Stomach smooth muscle (tissue), 2 donors: ENCODE data around the gene RNFT2.

Experiments used
- H3K27ac ChIP-seq: one replicate; pipeline ENCODE4 v1.7.0; 2013; ENCODE audit warnings: mild to moderate bottlenecking, low read length, inconsistent platforms
- H3K27me3 ChIP-seq, 2 donors: one replicate each; pipeline ENCODE4 v1.7.0; 2013; ENCODE audit warnings: low read length in 2 of 2; ENCODE audit not compliant: insufficient read depth in 2 of 2, control insufficient read depth in 1 of 2
- H3K36me3 ChIP-seq, 2 donors: one replicate each; pipeline ENCODE4 v1.7.0; 2013; ENCODE audit warnings: low read length in 2 of 2; ENCODE audit not compliant: control insufficient read depth in 2 of 2, insufficient read depth in 2 of 2
- H3K4me1 ChIP-seq: one replicate; pipeline ENCODE4 v1.7.0; 2013; ENCODE audit warnings: low read length; ENCODE audit not compliant: control insufficient read depth, insufficient read depth
- H3K4me3 ChIP-seq, 2 donors: one replicate each; pipeline ENCODE4 v1.7.0; 2013; ENCODE audit warnings: low read length in 2 of 2
- H3K9ac ChIP-seq, 2 donors: one replicate each; pipeline ENCODE4 v1.7.0; 2013; ENCODE audit warnings: low read length in 2 of 2, mild to moderate bottlenecking in 1 of 2
- H3K9me3 ChIP-seq, 2 donors: one replicate each; pipeline ENCODE4 v1.7.0; 2013; ENCODE audit warnings: low read length in 2 of 2; ENCODE audit not compliant: control insufficient read depth in 2 of 2
- donor health status: healthy.
- donor health status: Pancreatic carcinoma.

Gene RNFT2

GRCh38 chr12:116710370-116711150 is 27.6 kb upstream of the RNFT2 start:
- H3K9ac ChIP-seq, result no peak overlapping the region
- no peak overlapping the region for H3K27ac ChIP-seq
- H3K4me1 ChIP-seq, result peaks cover 10% of the 10 kb centered on the region
- H3K36me3 ChIP-seq, result peaks cover 0 to 3% of the 10 kb centered on the region in 2 donors
- no peak overlapping the region for H3K4me3 ChIP-seq
- no peaks in the 10 kb centered on the region for H3K9me3 ChIP-seq
- H3K27me3 ChIP-seq, result no peaks in the 10 kb centered on the region

GRCh38 chr12:116712458-116713303 is 25.4 kb upstream of the RNFT2 start:
- Histone ChIP-seq H3K36me3 (peaks cover 0 to 12% of the 10 kb centered on the region in 2 donors), H3K4me3 (no peak overlapping the region), H3K9ac (no peak overlapping the region), H3K27ac (no peak overlapping the region), H3K27me3 (no peaks in the 10 kb centered on the region), H3K4me1 (peaks cover 10% of the 10 kb centered on the region), H3K9me3 (no peaks in the 10 kb centered on the region)

DNA sequence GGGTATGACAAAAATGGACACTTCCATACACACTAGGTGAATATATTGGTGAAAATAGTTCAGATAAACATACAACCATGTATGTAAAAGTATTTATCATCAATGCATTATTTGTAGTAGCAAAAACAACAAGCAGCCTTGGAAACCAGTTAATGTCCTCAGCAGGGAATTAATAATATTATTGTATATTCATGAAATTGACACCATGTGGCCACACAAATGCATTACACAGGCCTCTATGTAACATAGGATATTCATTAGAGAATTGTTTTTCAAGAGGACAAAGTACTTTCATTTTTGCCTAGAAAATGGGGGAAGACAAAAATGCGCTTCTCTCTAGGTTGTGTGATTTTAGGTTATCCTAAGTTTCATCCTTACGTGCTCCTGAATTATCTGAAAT is 24.6 kb upstream of the RNFT2 start:
- Histone ChIP-seq H3K36me3 (peaks cover 0 to 12% of the 10 kb centered on the region in 2 donors), H3K4me3 (no peak overlapping the region), H3K9ac (no peak overlapping the region), H3K27ac (no peak overlapping the region), H3K27me3 (no peaks in the 10 kb centered on the region), H3K9me3 (no peaks in the 10 kb centered on the region), H3K4me1 (peaks cover 8% of the 10 kb centered on the region)

- peaks cover 1% of the 10 kb centered on the region for H3K4me1 ChIP-seq
- no peak overlapping the region for H3K27ac ChIP-seq
- H3K9ac ChIP-seq, result no peak overlapping the region
- peaks cover 0 to 12% of the 10 kb centered on the region in 2 donors for H3K36me3 ChIP-seq
- H3K27me3 ChIP-seq, result no peaks in the 10 kb centered on the region
- no peaks in the 10 kb centered on the region for H3K9me3 ChIP-seq
- H3K4me3 ChIP-seq, result no peak overlapping the region
Measured at GRCh38 chr12:116714175-116714574, 23.9 kb upstream of the RNFT2 start.

GRCh38 chr12:116717466-116718437 is 20.4 kb upstream of the RNFT2 start:
- H3K4me3 ChIP-seq, result peak overlapping the region in 1 of 2 donors; percentile 23
- no peaks in the 10 kb centered on the region for H3K9me3 ChIP-seq
- H3K27ac ChIP-seq, result no peak overlapping the region
- H3K4me1 ChIP-seq, result peaks cover 8% of the 10 kb centered on the region
- H3K36me3 ChIP-seq, result peaks cover 4 to 9% of the 10 kb centered on the region in 2 donors
- H3K9ac ChIP-seq, result no peak overlapping the region
- H3K27me3 ChIP-seq, result no peaks in the 10 kb centered on the region

- H3K36me3 ChIP-seq, result peaks cover 4 to 9% of the 10 kb centered on the region in 2 donors
- no peak overlapping the region for H3K9ac ChIP-seq
- H3K4me3 ChIP-seq, result no peak overlapping the region
- peaks cover 8% of the 10 kb centered on the region for H3K4me1 ChIP-seq
- H3K9me3 ChIP-seq, result no peaks in the 10 kb centered on the region
- no peaks in the 10 kb centered on the region for H3K27me3 ChIP-seq
- peak overlapping the region; percentile 24 for H3K27ac ChIP-seq
Measured at GRCh38 chr12:116718655-116719454, 19.3 kb upstream of the RNFT2 start.

GRCh38 chr12:116719731-116720528 is 18.2 kb upstream of the RNFT2 start:
- H3K4me3 ChIP-seq, result no peak overlapping the region
- no peaks in the 10 kb centered on the region for H3K9me3 ChIP-seq
- no peaks in the 10 kb centered on the region for H3K27me3 ChIP-seq
- peaks cover 4 to 9% of the 10 kb centered on the region in 2 donors for H3K36me3 ChIP-seq
- no peak overlapping the region for H3K9ac ChIP-seq
- H3K4me1 ChIP-seq, result peaks cover 8% of the 10 kb centered on the region
- no peak overlapping the region for H3K27ac ChIP-seq

DNA sequence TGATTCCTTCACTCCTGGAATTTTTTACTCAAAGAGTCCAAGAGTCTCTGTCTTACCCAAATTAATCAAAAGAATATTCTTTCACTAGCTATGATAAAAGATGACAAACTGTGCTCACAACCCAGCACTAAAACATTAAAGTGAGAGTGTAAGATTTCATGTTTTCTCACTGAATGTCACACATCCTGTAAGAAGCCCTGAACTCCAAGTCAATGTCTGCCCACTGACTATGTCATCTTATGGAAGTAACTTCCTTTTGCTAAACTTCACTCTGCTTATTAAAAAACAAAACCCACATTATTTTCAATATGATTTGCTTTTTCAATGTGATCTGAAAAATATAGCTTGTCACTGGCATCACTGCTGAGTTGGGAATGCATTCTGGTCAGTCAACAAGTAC is 15.9 kb upstream of the RNFT2 start:
- no peaks in the 10 kb centered on the region for H3K27me3 ChIP-seq
- no peak overlapping the region for H3K9ac ChIP-seq
- H3K9me3 ChIP-seq, result no peaks in the 10 kb centered on the region
- no peak overlapping the region for H3K27ac ChIP-seq
- H3K36me3 ChIP-seq, result peaks cover 3 to 4% of the 10 kb centered on the region in 2 donors
- no peak overlapping the region for H3K4me3 ChIP-seq
- peaks cover 8% of the 10 kb centered on the region for H3K4me1 ChIP-seq

- Histone ChIP-seq H3K27ac (no peak overlapping the region), H3K9ac (no peak overlapping the region), H3K4me1 (no peaks in the 10 kb centered on the region), H3K4me3 (no peak overlapping the region), H3K36me3 (peaks cover 0 to 4% of the 10 kb centered on the region in 2 donors), H3K9me3 (no peaks in the 10 kb centered on the region), H3K27me3 (no peaks in the 10 kb centered on the region)
Measured at GRCh38 chr12:116726694-116727093, 11.4 kb upstream of the RNFT2 start.
